GM23338 (cell line): Measurements from ENCODE around the gene SPATA9.

ENCODE experiments used
- EZH2 ChIP-seq: fragments of 200-600 bp; sonication (generic); IDR thresholded peaks from one replicate; pipeline ENCODE4 v1.8.0; 2017; ENCODE audit warnings: antibody characterized with exemption, mild to moderate bottlenecking, low read depth; ENCODE audit not compliant: unreplicated experiment
- EZH2phosphoT487 ChIP-seq: fragments of 200-600 bp; sonication (generic); IDR thresholded peaks from one replicate; pipeline ENCODE4 v1.8.1; 2018; ENCODE audit warnings: antibody characterized with exemption; ENCODE audit not compliant: unreplicated experiment
- NANOG ChIP-seq: IDR thresholded peaks from 2 replicates; pipeline ENCODE4 v1.6.1; 2016; ENCODE audit warnings: antibody characterized with exemption, borderline replicate concordance
- POLR2AphosphoS5 ChIP-seq: IDR thresholded peaks from 2 replicates; pipeline ENCODE4 v1.6.1; 2016; ENCODE audit warnings: antibody characterized with exemption, low read depth
- STAT1 ChIP-seq: IDR thresholded peaks from one replicate; pipeline ENCODE4 v1.6.1; 2016; ENCODE audit warnings: antibody characterized with exemption; ENCODE audit not compliant: unreplicated experiment
- ZNF114 ChIP-seq: fragments of 250-450 bp; sonication (Bioruptor Pico); IDR thresholded peaks from 2 replicates; pipeline ENCODE4 v1.5.0; 2020; ENCODE audit warnings: mild to moderate bottlenecking, moderate library complexity
- ZNF331 ChIP-seq: fragments of 250-450 bp; sonication (Bioruptor Pico); IDR thresholded peaks from 2 replicates; pipeline ENCODE4 v1.5.0; 2020; ENCODE audit warnings: low read depth, mild to moderate bottlenecking, moderate library complexity
- TF ChIP-seq, protein P1 (sequence below), 2 experiments: fragments of 200-600 bp in 1 of 2; sonication (generic) in 1 of 2; conservative IDR thresholded peaks; 2 replicates each; pipeline versions ENCODE4 v1.5.1 to v1.6.1; 2016 to 2017; ENCODE audit warnings: antibody characterized with exemption in 2 of 2, low read depth in 2 of 2, mild to moderate bottlenecking in 2 of 2, moderate library complexity in 1 of 2
- TF ChIP-seq, protein P2 (sequence below): fragments of 250-450 bp; sonication (Bioruptor Pico); IDR thresholded peaks from 2 replicates; pipeline ENCODE4 v1.5.0; 2020; ENCODE audit warnings: mild to moderate bottlenecking, moderate library complexity

DNA sequence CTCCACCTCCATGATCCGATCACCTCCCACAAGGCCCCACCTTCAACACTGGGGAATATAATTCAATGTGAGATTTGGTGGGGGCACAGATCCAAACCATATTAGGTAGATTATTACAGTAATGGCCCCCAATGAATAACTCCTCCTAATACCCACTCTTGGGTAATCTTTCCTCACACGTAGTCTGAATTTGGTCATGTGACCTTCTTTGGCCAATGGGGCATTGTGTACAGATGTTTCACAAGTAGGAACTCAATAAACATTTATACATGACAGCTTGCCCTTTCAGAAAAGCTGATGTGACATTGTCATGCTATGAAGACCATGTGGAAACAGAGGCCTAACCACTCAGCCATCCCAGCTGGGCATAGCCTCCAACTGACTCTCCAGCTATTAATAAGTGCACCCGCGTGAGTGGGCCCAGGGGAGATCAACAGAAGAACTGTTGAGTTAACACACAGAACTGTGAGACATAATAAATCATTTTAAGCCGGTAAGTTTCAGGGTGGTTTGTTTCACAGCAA lies 52.3 kb downstream of the SPATA9 start:
- TF ChIP-seq, protein P1, sequence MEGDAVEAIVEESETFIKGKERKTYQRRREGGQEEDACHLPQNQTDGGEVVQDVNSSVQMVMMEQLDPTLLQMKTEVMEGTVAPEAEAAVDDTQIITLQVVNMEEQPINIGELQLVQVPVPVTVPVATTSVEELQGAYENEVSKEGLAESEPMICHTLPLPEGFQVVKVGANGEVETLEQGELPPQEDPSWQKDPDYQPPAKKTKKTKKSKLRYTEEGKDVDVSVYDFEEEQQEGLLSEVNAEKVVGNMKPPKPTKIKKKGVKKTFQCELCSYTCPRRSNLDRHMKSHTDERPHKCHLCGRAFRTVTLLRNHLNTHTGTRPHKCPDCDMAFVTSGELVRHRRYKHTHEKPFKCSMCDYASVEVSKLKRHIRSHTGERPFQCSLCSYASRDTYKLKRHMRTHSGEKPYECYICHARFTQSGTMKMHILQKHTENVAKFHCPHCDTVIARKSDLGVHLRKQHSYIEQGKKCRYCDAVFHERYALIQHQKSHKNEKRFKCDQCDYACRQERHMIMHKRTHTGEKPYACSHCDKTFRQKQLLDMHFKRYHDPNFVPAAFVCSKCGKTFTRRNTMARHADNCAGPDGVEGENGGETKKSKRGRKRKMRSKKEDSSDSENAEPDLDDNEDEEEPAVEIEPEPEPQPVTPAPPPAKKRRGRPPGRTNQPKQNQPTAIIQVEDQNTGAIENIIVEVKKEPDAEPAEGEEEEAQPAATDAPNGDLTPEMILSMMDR (conservative IDR thresholded peaks at IDR 0.05; ENCODE audit: low read depth in 2 of 2): no peak
- TF ChIP-seq ZNF331 (no peak), ZNF114 (CRISPR knock-in tag) (no peak), EZH2phosphoT487 (no peak), STAT1 (no peak), EZH2 (no peak), POLR2AphosphoS5 (no peak), NANOG (no peak)
- TF ChIP-seq, protein P2, sequence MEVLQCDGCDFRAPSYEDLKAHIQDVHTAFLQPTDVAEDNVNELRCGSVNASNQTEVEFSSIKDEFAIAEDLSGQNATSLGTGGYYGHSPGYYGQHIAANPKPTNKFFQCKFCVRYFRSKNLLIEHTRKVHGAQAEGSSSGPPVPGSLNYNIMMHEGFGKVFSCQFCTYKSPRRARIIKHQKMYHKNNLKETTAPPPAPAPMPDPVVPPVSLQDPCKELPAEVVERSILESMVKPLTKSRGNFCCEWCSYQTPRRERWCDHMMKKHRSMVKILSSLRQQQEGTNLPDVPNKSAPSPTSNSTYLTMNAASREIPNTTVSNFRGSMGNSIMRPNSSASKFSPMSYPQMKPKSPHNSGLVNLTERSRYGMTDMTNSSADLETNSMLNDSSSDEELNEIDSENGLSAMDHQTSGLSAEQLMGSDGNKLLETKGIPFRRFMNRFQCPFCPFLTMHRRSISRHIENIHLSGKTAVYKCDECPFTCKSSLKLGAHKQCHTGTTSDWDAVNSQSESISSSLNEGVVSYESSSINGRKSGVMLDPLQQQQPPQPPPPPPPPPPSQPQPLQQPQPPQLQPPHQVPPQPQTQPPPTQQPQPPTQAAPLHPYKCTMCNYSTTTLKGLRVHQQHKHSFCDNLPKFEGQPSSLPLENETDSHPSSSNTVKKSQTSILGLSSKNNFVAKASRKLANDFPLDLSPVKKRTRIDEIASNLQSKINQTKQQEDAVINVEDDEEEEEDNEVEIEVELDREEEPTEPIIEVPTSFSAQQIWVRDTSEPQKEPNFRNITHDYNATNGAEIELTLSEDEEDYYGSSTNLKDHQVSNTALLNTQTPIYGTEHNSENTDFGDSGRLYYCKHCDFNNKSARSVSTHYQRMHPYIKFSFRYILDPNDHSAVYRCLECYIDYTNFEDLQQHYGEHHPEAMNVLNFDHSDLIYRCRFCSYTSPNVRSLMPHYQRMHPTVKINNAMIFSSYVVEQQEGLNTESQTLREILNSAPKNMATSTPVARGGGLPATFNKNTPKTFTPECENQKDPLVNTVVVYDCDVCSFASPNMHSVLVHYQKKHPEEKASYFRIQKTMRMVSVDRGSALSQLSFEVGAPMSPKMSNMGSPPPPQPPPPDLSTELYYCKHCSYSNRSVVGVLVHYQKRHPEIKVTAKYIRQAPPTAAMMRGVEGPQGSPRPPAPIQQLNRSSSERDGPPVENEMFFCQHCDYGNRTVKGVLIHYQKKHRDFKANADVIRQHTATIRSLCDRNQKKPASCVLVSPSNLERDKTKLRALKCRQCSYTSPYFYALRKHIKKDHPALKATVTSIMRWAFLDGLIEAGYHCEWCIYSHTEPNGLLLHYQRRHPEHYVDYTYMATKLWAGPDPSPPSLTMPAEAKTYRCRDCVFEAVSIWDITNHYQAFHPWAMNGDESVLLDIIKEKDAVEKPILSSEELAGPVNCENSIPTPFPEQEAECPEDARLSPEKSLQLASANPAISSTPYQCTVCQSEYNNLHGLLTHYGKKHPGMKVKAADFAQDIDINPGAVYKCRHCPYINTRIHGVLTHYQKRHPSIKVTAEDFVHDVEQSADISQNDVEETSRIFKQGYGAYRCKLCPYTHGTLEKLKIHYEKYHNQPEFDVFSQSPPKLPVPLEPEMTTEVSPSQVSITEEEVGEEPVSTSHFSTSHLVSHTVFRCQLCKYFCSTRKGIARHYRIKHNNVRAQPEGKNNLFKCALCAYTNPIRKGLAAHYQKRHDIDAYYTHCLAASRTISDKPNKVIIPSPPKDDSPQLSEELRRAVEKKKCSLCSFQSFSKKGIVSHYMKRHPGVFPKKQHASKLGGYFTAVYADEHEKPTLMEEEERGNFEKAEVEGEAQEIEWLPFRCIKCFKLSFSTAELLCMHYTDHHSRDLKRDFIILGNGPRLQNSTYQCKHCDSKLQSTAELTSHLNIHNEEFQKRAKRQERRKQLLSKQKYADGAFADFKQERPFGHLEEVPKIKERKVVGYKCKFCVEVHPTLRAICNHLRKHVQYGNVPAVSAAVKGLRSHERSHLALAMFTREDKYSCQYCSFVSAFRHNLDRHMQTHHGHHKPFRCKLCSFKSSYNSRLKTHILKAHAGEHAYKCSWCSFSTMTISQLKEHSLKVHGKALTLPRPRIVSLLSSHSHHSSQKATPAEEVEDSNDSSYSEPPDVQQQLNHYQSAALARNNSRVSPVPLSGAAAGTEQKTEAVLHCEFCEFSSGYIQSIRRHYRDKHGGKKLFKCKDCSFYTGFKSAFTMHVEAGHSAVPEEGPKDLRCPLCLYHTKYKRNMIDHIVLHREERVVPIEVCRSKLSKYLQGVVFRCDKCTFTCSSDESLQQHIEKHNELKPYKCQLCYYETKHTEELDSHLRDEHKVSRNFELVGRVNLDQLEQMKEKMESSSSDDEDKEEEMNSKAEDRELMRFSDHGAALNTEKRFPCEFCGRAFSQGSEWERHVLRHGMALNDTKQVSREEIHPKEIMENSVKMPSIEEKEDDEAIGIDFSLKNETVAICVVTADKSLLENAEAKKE (CRISPR knock-in tag): no peak
